NCI-H510A (cell line): ENCODE data around the gene PRRT3.
A peak's percentile ranks its signal among the peaks of the same experiment; 100 is the strongest.

Experiments
- DNase-seq: peaks from one replicate; lab custom pipeline; 2025; lab: John Stamatoyannopoulos, UW

PRRT3 gene

DNA sequence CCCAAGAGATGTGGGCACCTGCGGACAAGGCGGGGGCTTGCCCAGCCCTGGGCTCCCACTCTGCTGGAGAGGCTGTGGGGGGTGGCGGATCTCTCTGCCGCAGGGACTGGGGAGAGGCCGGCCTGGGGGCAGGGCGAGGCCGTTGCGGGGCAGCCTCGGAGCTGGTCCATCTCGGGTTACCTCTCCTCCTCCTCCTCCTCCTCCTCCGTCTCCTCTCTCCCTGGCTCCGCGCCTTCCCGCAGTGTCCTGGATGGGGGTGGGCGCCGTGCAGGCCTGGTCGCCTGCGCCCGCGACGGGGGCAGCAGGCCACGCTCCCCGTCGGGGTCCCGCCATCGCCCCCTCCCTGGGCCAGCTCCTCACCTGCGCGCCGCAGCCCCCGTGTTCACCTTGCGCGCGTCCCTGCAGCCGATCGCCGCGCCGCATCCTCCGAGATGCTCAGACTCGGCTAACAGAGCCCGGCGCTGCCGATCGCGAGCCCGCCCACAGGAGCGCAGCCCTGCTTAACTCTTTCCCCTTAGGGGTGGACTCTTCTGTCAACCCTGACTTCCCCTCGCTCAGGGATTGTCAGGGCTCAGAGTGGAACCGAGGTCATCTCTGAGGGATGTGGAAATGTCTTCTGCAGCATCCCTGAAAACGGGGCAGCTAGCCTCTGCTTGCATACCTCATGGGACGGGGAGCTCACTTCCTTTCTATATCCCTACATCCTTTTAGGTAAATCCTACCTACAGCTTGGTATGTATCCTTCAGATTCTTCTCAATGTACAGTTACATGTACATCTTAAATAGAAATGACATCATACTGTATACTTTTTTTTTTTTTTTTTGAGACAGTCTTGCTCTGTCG, at the start of gene PRRT3:
TSS of gene PRRT3 (minus strand) at position 447 of the 844 bp plus-strand sequence. CDS start 2,293 bp downstream, outside the sequence.
- DNase-seq, result no peak

- no peak for DNase-seq
These were observed 48.5 kb upstream of the PRRT3 start for GRCh38 chr3:10000686-10001085.

DNA sequence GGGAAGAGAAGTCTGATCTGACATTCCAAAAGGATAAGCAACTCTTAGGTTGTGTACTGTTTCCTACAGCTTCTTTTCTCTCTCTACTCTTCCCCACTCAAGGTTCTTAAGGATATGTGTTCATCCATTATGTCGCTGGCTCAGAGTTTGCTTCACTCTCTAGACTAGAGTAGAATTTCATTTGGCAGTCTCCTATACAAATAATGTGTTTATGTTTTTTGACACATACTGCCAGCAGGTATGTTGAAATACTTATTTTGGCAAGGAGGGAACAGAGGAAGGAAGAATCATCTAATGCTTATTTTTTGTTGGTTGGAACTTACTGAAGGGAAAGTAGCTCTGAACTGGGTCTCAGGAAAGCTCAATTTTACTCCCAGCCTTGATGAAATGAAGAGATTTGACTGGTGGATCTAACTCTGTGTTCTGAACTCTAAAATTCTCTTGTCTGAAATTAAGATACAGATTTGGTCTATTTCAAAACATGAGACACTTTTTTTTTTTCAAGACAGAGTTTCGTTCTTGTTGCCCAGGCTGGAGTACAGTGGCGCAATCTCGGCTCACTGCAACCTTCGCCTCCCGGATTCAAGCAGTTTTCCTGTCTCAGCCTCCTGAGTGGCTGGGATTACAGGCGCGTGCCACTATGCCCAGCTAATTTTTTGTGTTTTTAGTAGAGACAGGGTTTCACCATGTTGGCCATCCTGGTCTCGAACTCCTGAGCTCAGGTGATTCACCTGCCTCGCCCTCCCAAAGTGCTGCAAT, 42.1 kb upstream of the PRRT3 start:
- no peak for DNase-seq

GRCh38 chr3:9986230-9986725, 34.1 kb upstream of the PRRT3 start:
- no peak for DNase-seq

- DNase-seq, result no peak
These were observed 28.0 kb upstream of the PRRT3 start for GRCh38 chr3:9980251-9980650.

DNA sequence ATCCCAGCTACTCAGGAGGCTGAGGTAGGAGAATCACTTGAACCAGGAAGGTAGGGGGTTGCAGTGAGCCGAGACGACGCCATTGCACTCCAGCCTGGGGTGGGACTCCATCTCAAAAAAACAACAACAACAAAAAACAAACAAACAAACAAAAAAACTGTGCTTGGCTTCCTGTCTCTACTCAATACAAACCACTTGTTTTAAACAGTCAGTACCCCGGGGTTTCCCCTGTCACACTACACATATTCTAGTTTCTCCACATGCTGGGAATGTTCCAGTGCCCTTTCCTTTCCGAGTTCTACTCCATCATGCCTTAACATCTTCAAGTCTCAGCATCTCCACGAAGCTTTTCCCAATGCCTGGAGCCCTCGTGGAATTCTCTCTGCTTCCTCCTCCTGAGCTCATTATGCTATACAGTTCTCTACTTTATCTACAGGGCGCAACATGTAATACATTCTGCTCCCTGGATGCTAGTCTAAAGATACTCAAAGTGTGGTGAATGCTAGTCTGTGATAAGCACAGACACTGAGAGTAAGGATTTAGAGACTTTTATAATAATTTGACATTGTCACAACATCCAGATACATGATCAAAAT, 26.6 kb upstream of the PRRT3 start:
- no peak for DNase-seq

- no peak for DNase-seq
These were observed 24.8 kb upstream of the PRRT3 start for GRCh38 chr3:9976721-9977709.

- DNase-seq, result no peak
These were observed 17.9 kb upstream of the PRRT3 start for GRCh38 chr3:9970020-9970652.

- DNase-seq, result no peak
These were observed 17.4 kb upstream of the PRRT3 start for GRCh38 chr3:9969632-9970019.

GRCh38 chr3:9966841-9967240, 14.6 kb upstream of the PRRT3 start:
- DNase-seq, result no peak

- no peak for DNase-seq
These were observed 13.1 kb upstream of the PRRT3 start for GRCh38 chr3:9965200-9965875.

DNA sequence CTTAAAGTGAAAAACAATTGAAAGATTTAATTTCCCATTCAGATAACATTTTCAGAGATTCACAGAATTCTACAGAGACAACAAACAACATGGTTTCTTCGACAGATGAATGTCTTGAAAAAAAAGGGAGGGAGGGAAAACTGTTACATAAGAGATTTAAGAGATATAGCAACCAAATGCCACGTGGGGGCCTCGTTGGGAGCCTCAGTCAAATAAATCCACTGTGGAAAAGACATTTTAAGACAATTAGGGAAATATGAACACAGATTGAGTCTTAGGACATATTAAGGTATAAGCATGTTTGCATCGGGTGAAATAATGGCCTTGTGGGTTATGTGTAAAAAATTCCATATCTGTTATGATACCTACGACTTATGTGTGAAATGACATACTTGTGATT, 5.0 kb upstream of the PRRT3 start:
- DNase-seq, result no peak

- no peak for DNase-seq
These were observed 3.6 kb upstream of the PRRT3 start for GRCh38 chr3:9955611-9956352.

- DNase-seq, result peak; percentile 61
These were observed 2.9 kb upstream of the PRRT3 start for GRCh38 chr3:9955067-9955502.

DNA sequence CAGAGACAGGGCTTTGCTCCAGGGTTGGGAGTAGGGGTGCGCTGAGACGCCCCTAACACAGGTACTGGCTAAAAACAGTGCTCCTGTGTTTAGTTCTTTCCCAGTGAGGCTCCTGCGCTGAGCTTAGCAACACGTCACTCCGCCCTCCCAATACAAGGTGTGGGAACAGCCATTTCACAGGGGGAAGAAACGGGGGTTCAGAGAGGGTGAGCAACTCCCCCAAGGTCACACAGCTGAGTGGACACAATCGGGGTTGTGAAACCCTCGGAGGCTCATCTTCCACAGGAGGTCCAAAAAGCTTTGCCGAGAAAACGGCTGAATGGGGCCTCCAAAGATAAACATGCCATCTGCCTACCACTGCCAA, 628 bp downstream of the PRRT3 start:
- DNase-seq, result no peak

- DNase-seq, result no peak
These were observed 1.1 kb downstream of the PRRT3 start for GRCh38 chr3:9951126-9951525.

DNA sequence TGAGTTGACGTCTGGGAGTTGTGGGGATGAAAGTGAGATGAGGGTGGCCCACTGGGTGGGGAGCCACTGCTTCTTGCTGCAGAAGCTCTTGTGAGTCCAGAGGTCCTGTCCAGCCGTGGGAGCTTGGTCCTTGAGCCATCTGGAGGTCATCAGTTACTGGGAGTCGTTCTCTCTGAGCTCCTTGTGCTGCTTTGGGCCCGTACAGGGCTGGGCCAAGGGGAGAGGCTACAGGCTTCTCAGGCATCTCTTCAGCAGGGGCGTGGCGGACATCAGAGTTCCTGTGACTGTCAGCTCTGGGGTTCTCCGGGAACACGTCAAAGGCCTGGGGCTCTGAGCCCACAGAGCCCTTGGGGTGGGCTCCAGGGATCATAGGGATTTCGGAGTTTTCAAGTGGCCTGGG, 2.6 kb downstream of the PRRT3 start:
- DNase-seq, result no peak

GRCh38 chr3:9949115-9949514, 3.1 kb downstream of the PRRT3 start:
- no peak for DNase-seq

DNA sequence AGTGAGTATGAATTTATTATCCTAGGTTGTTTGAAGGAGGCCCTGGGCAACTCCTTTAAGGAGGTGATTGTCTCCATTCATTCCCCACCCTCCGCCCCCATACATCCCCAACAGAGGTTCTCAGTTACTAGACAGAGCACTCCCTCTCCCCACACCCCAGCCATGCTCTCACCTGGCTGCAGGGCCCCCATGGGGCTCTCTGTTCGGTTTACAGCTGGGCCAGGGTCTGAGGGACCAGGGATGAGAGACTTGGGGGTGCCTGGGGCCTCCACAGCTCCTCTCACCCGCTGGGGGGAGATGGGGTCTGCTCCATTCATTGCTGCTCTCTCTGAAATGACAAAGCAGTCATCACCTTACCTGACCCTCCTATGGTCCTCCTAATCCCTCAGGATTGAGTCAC, 3.6 kb downstream of the PRRT3 start:
- DNase-seq, result no peak
